Measurements from ENCODE around the gene FMN1.

The FMN1 gene

GRCh38 chr15:32817577-32817976, 376.9 kb downstream of the FMN1 start:
- no peak for FAIRE-seq

DNA sequence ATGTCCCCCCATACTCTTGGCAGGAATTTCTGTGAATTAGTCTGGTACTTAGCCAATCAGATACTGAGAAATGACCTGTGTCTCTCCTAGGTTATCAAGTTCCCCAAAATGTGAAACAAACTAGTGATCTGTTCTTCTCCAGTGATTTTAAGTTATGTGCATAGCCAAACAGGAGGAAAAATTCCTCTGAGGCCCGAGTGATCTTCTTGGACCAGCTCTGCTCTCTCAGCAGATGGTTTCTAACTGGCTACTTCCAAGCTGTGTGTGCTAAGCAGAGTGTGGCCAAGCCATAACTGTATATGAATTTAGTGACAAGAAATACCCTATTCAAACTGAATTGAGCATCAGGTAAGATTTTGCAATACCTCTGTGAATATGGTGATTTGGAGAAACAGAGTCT, 387.2 kb downstream of the FMN1 start:
- no peak for FAIRE-seq

GRCh38 chr15:32803631-32804030, 390.9 kb downstream of the FMN1 start:
- FAIRE-seq: no peak

DNA sequence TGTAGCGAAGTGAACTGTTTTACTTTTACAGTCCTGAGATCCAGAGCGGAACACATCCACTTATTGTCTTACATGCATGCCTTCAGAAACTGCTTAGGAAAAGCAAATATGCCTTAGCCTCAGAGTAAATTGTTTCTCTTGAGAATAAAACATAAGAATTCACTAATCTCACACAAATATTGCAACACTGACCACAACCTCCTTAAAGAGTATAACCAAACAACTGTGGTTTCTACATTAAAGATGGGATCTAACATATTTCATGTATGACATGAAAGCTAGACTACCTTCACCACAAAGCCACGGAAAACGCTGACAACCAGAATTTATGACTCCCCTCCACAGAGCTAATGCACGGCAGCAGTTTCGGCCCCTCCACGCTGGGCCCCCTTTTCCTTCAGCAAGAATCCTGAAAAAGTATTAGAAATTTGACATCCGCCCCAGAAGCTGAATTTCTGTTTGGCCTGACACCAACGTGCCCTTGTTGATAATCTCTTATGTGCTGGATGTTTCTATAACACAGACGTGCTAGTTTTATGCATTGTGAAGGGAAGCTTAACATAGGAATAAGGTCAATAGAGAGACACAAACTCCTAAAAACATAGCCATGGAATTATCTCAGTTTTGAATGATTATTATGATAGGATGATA, 392.1 kb downstream of the FMN1 start:
- no peak for FAIRE-seq

GRCh38 chr15:32799936-32800535, 394.5 kb downstream of the FMN1 start:
- no peak for FAIRE-seq

- FAIRE-seq: no peak
These were observed 397.7 kb downstream of the FMN1 start for GRCh38 chr15:32796856-32797255.

- no peak for FAIRE-seq
These were observed 399.5 kb downstream of the FMN1 start for GRCh38 chr15:32794973-32795372.

- no peak for FAIRE-seq
These were observed 402.1 kb downstream of the FMN1 start for GRCh38 chr15:32792436-32792835.

DNA sequence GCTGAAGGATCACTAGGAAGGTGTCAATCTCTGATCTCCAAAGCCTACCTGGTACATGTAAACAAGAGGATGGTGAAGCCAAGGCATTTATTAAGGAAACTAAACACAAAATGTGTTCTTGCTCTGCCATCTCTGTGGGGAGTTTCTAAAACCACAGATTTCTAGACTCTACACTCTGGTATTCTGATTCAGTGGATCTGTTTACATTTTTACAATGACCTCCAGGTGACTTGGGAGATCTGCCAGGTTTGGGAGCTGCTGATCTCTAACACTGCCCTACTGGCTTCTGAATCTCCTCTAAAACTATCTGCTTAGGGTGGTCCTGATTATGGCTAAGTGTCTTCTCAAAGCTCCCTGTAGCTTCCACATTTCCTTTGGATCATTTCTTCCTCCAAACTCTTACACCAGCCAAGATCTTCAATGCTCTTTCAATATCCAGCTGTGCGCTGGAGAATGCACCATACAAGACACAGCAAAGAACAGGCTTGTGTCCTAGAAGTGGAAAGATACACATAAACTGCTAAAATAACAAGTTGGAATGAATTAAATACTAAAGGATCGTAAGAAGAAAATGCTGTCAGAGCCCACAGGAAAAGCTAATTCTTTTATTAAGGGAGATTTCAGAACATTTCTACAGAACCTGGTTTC, 404.0 kb downstream of the FMN1 start:
- FAIRE-seq: no peak

- no peak for FAIRE-seq
These were observed 406.6 kb downstream of the FMN1 start for GRCh38 chr15:32787949-32788348.

- no peak for FAIRE-seq
These were observed 407.6 kb downstream of the FMN1 start for GRCh38 chr15:32786906-32787305.

GRCh38 chr15:32784581-32784980, 409.9 kb downstream of the FMN1 start:
- no peak for FAIRE-seq

GRCh38 chr15:32781781-32782180, 412.7 kb downstream of the FMN1 start:
- no peak for FAIRE-seq

- FAIRE-seq: no peak
These were observed 415.9 kb downstream of the FMN1 start for GRCh38 chr15:32778391-32779176.

GRCh38 chr15:32775103-32775502, 419.4 kb downstream of the FMN1 start:
- no peak for FAIRE-seq

- no peak for FAIRE-seq
These were observed 420.5 kb downstream of the FMN1 start for GRCh38 chr15:32774022-32774421.

DNA sequence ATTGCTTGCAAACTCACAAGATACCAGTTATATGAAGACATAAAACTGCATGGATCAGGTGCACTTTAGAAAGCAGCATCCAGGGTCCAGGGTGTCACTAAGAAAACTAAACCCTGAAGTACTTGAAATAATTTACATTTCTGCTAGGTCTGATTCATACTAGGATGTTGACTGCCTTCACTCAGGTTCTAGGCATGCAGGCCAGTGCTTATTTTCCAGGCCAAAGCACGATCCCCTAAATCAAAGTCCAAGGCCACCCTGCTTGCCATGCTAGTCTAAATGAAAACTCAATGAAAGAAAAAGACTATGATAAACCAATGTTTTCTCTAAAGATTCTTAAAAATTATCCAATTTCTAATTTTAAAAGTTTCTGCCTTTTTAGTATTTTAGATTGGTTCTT, 427.3 kb downstream of the FMN1 start:
- no peak for FAIRE-seq

GRCh38 chr15:32766101-32766500, 428.4 kb downstream of the FMN1 start:
- FAIRE-seq: no peak

- no peak for FAIRE-seq
These were observed 429.3 kb downstream of the FMN1 start for GRCh38 chr15:32765236-32765635.

DNA sequence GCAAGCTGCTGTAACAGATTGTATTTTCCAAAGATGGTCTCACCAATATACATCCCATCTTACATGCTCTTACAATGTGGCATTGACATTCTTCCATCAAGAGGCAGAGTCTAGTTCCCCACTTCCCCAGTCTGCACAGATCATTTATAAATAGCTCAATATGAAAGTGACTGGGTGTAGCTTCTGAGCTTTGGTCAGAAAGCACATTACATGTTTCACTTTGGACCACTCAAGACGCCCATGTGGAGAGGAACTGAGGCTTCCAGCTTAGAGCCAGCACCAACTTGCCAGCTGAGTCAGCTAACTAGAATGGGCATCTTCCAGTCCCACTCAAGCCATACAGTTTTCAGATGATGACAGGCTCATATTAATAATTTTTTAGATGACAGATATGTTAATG, 431.2 kb downstream of the FMN1 start:
- FAIRE-seq: no peak

GRCh38 chr15:32757426-32757825, 437.1 kb downstream of the FMN1 start:
- no peak for FAIRE-seq

DNA sequence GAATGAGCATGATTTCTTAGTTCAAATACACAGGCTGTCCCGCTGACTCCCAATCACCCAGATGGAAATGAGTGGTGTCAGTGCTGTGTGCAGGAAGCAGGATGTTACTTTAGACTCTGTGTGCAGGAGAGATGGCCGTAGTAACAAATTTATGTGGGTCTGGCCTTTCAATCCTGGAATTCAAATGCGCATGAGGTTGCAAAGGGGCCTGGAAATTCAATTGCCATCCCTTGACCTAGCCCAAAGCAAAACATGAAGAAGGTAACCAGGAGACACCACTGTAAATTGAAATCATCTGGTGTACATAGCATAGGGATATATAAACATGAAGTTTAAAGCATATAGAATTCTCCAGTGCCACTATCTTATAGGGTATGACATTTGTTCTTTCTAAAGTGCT, 443.5 kb downstream of the FMN1 start:
- no peak for FAIRE-seq

DNA sequence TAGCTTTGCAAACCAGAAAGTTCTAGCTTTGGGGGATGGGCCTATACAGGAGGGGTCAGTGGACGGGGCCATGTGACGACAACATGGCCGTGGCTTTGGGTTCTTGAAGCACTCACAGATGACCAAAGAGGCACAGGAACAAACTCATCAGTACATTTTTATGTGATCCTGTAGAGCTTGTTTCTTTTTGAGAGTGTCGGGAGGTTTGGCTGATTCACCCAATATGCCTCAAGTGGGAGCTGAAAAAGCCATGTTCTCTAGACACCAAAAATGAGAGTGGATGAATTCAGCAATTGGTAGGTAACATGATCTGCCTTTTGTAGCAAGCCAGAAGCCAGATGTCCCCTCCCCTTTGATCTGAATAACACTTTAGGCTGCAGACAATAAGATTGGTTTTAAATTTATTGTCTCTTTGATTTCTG, 446.6 kb downstream of the FMN1 start:
- FAIRE-seq: no peak
